Kidney (tissue), 14 donors: ENCODE measurements around the gene CTIF. TPM values are rescaled to one million over a fixed set of nuclear protein-coding genes. Genes with fewer than 3 reads are reported as not detected.

ENCODE experiments used
- DNase-seq, 5 donors: peaks; one replicate each; pipeline ENCODE4 v3.0.0-alpha.2; 2013 to 2020
- FAIRE-seq: peaks from 2 replicates; lab custom pipeline; 2012; peaks lifted over from hg19 to GRCh38; lab: Jason Lieb, UNC
- H3K27ac ChIP-seq, 2 donors: one replicate each; pipeline ENCODE4 v1.7.0; 2013; ENCODE audit warnings: low read depth in 2 of 2, low read length in 2 of 2, inconsistent platforms in 1 of 2
- H3K27me3 ChIP-seq: one replicate; pipeline ENCODE4 v1.7.1; 2013; ENCODE audit warnings: low read length, inconsistent platforms; ENCODE audit not compliant: control insufficient read depth, insufficient read depth
- H3K36me3 ChIP-seq, 3 donors: one replicate each; pipeline versions ENCODE4 v1.7.0 to v1.7.1; 2013; ENCODE audit warnings: low read length in 3 of 3, control low read depth in 1 of 3, inconsistent platforms in 1 of 3; ENCODE audit not compliant: insufficient read depth in 3 of 3, control insufficient read depth in 2 of 3
- H3K4me1 ChIP-seq, 3 donors: one replicate each; pipeline versions ENCODE4 v1.7.0 to v1.7.1; 2013; ENCODE audit warnings: low read length in 3 of 3, inconsistent platforms in 1 of 3, low read depth in 1 of 3; ENCODE audit not compliant: control insufficient read depth in 2 of 3, insufficient read depth in 2 of 3
- H3K4me3 ChIP-seq, 3 donors: one replicate each; pipeline versions ENCODE4 v1.7.0 to v1.8.1; 2013; ENCODE audit warnings: low read length in 3 of 3, control low read depth in 1 of 3, inconsistent platforms in 1 of 3
- H3K9ac ChIP-seq, 3 donors: one replicate each; pipeline versions ENCODE4 v1.7.0 to v1.7.1; 2013; ENCODE audit warnings: low read length in 3 of 3, control low read depth in 1 of 3, inconsistent platforms in 1 of 3
- H3K9me3 ChIP-seq, 3 donors: one replicate each; pipeline versions ENCODE4 v1.7.0 to v1.7.1; 2013; ENCODE audit warnings: low read length in 3 of 3, control low read depth in 1 of 3, inconsistent platforms in 1 of 3; ENCODE audit not compliant: control insufficient read depth in 2 of 3, insufficient read depth in 1 of 3
- CTCF ChIP-seq: IDR thresholded peaks from 3 replicates; pipeline ENCODE4 v1.5.1; 2012; ENCODE audit warnings: mild to moderate bottlenecking, moderate library complexity, borderline replicate concordance; ENCODE audit not compliant: insufficient read depth; ENCODE audit errors: extremely low read depth
- intact Hi-C: fragments of 100-400 bp; cut with DNase I; formaldehyde crosslinking; loops from one replicate; pipeline ENCODE4 v1.11.1; 2022
- polyA plus RNA-seq: library from polyadenylated mRNA; stranded (reverse); fragments of 350-450 nt; fragmentation: Illumina TruSeq; extraction: RNeasy Lipid Tissue Mini Kit (QIAGEN cat#74804); gene quantifications from one replicate; pipeline ENCODE4 v1.2.3, GENCODE V29; 2014; ENCODE audit warnings: low read depth, low replicate concordance; ENCODE audit not compliant: insufficient read depth
- total RNA-seq: library from RNA; stranded (reverse); fragmentation: NEBNext Ultra II Directional; extraction: Animal tissue kit (Norgen Biotek cat#: 25700); gene quantifications from one replicate; pipeline ENCODE4 v1.2.1, GENCODE V29; 2021
- donor health status: control.
- donor health status: control.
- donor health status: control.
- donor health status: control.
- donor health status: control.
- donor health status: DM: yes; HTN: yes; CAD: no.
- donor health status: Normal renal cell carcinoma (clear cell type).

CTIF gene
- total and polyA plus RNA-seq, 2 donors from 2014 or later, result 37.3 to 41.9 TPM

DNA sequence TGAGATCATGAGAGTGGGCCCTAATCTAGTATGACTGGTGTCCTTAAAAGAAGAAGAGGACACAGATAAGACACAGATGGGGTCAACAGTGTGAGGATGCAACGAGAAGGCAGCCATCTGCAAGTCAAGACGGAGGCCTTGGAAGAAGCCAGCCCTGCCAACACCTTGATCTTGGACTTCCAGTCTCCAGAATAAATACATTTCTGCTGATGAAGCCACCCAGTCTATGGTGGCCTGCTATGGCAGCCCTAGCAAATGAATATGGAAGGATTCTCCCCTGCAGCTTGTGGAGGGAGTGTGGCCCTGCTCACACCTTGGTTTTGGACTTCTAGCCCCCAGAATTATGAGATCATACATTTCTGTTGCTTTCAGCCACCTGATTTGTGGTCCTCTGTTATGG, 12.3 kb downstream of the CTIF start:
- TF ChIP-seq CTCF, result no peak
- no peak overlapping the region for H3K9ac ChIP-seq
- H3K36me3 ChIP-seq, result no peaks in the 10 kb centered on the region
- no peaks in the 10 kb centered on the region for H3K27me3 ChIP-seq
- DNase-seq (no peak), FAIRE-seq (no peak)
- intact Hi-C loops, result no loop called here
- no peak overlapping the region for H3K4me3 ChIP-seq
- no peak overlapping the region for H3K27ac ChIP-seq
- no peaks in the 10 kb centered on the region for H3K9me3 ChIP-seq
- H3K4me1 ChIP-seq, result peaks cover 2 to 11% (median 4%) of the 10 kb centered on the region in 3 donors

- H3K27me3 ChIP-seq, result no peaks in the 10 kb centered on the region
- FAIRE-seq, result no peak
- intact Hi-C loops, result no loop called here
- H3K36me3 ChIP-seq, result no peaks in the 10 kb centered on the region
- H3K4me3 ChIP-seq, result no peak overlapping the region
- H3K9me3 ChIP-seq, result no peaks in the 10 kb centered on the region
- TF ChIP-seq CTCF, result no peak
- peaks cover 0 to 11% (median 4%) of the 10 kb centered on the region in 3 donors for H3K4me1 ChIP-seq
- no peak overlapping the region for H3K9ac ChIP-seq
- DNase-seq, result no peak
- no peak overlapping the region for H3K27ac ChIP-seq
These were observed 13.3 kb downstream of the CTIF start for GRCh38 chr18:48552130-48552529.

GRCh38 chr18:48553236-48553635, 14.4 kb downstream of the CTIF start:
- intact Hi-C loops, result no loop called here
- H3K4me3 ChIP-seq, result no peak overlapping the region
- no peaks in the 10 kb centered on the region for H3K9me3 ChIP-seq
- no peaks in the 10 kb centered on the region for H3K36me3 ChIP-seq
- DNase-seq (no peak), FAIRE-seq (no peak)
- TF ChIP-seq CTCF, result no peak
- peaks cover 0 to 3% (median 3%) of the 10 kb centered on the region in 3 donors for H3K4me1 ChIP-seq
- H3K9ac ChIP-seq, result no peak overlapping the region
- no peaks in the 10 kb centered on the region for H3K27me3 ChIP-seq
- no peak overlapping the region for H3K27ac ChIP-seq
